HEK293T (cell line): ENCODE data around the gene TARS2.

Experiments
- CTCF ChIA-PET: fragments of 350-600 bp; formaldehyde crosslinking; extraction: SDS; loops from one replicate; lab custom pipeline; 2021; ENCODE audit warnings: antibody characterized with exemption, inconsistent platforms; lab: Yijun Ruan, JAX
- POLR2A ChIA-PET: fragments of 350-600 bp; formaldehyde crosslinking; extraction: SDS; loops from one replicate; lab custom pipeline; 2020; ENCODE audit warnings: antibody characterized with exemption, inconsistent platforms; lab: Yijun Ruan, JAX
- DNase-seq: peaks from one replicate; pipeline ENCODE4 v3.0.0; 2012; ENCODE audit warnings: mixed read lengths; ENCODE audit errors: extremely low spot score
- ARNT ChIP-seq: fragments of 450-650 bp; IDR thresholded peaks from 2 replicates; pipeline ENCODE4 v1.6.1; 2017; ENCODE audit warnings: mild to moderate bottlenecking
- BHLHE40 ChIP-seq: fragments of 450-650 bp; IDR thresholded peaks from 2 replicates; pipeline ENCODE4 v1.6.1; 2016; ENCODE audit warnings: mild to moderate bottlenecking, moderate library complexity, borderline replicate concordance
- CTBP1 ChIP-seq: fragments of 450-650 bp; IDR thresholded peaks from 2 replicates; pipeline ENCODE4 v1.6.1; 2016; ENCODE audit warnings: borderline replicate concordance
- ELF4 ChIP-seq: fragments of 450-650 bp; IDR thresholded peaks from 2 replicates; pipeline ENCODE4 v1.6.1; 2017; ENCODE audit warnings: antibody characterized with exemption
- FOXA1 ChIP-seq: fragments of 450-650 bp; IDR thresholded peaks from 2 replicates; pipeline ENCODE4 v1.6.1; 2016; ENCODE audit warnings: mild to moderate bottlenecking
- FOXK2 ChIP-seq: fragments of 450-650 bp; IDR thresholded peaks from 2 replicates; pipeline ENCODE4 v1.6.1; 2016; ENCODE audit warnings: mild to moderate bottlenecking
- FOXM1 ChIP-seq: fragments of 450-650 bp; IDR thresholded peaks from 2 replicates; pipeline ENCODE4 v1.6.1; 2017; ENCODE audit warnings: mild to moderate bottlenecking, borderline replicate concordance
- HDGF ChIP-seq: fragments of 450-650 bp; IDR thresholded peaks from 2 replicates; pipeline ENCODE4 v1.6.1; 2017; ENCODE audit warnings: antibody characterized with exemption, borderline replicate concordance
- L3MBTL2 ChIP-seq: fragments of 450-650 bp; conservative IDR thresholded peaks from 2 replicates; pipeline ENCODE4 v1.6.1; 2016; ENCODE audit warnings: mild to moderate bottlenecking
- LEF1 ChIP-seq: fragments of 450-650 bp; IDR thresholded peaks from 2 replicates; pipeline ENCODE4 v1.6.1; 2017; ENCODE audit warnings: mild to moderate bottlenecking, borderline replicate concordance
- NFRKB ChIP-seq: fragments of 450-650 bp; IDR thresholded peaks from 2 replicates; pipeline ENCODE4 v1.6.1; 2016; ENCODE audit warnings: mild to moderate bottlenecking, moderate library complexity
- PKNOX1 ChIP-seq: fragments of 450-650 bp; IDR thresholded peaks from 2 replicates; pipeline ENCODE4 v1.6.1; 2016
- SP1 ChIP-seq: fragments of 450-650 bp; IDR thresholded peaks from 2 replicates; pipeline ENCODE4 v1.6.1; 2017
- SUZ12 ChIP-seq: fragments of 450-650 bp; IDR thresholded peaks from 2 replicates; pipeline ENCODE4 v1.6.1; 2016; ENCODE audit warnings: mild to moderate bottlenecking
- TARDBP ChIP-seq: fragments of 450-650 bp; IDR thresholded peaks from 2 replicates; pipeline ENCODE4 v1.6.1; 2016
- ZNF384 ChIP-seq: fragments of 450-650 bp; IDR thresholded peaks from 2 replicates; pipeline ENCODE4 v1.6.1; 2016

Gene TARS2

GRCh38 chr1:150554086-150554452, 66.8 kb downstream of the TARS2 start:
- TF ChIP-seq L3MBTL2 = no peak
- TF ChIP-seq HDGF = no peak
- TF ChIP-seq FOXK2 = no peak
- no peak for TF ChIP-seq FOXA1
- no peak for TF ChIP-seq ZNF384
- no peak for TF ChIP-seq FOXM1
- TF ChIP-seq PKNOX1 = no peak
- TF ChIP-seq ARNT = no peak
- TF ChIP-seq ELF4 = no peak
- TF ChIP-seq BHLHE40 = no peak
- TF ChIP-seq TARDBP = no peak
- no peak for TF ChIP-seq LEF1
- no peak for TF ChIP-seq CTBP1
- no peak for TF ChIP-seq SUZ12
- no peak for TF ChIP-seq SP1
- TF ChIP-seq NFRKB = no peak
- DNase-seq = no peak
- CTCF ChIA-PET = interaction anchor here (0.5 kb wide), 1 partner anchor 21 kb away, joined by 6 read pairs; no protein-coding TSS in a partner anchor
- POLR2A ChIA-PET = interaction anchor here (0.9 to 1.0 kb wide), 2 partner anchors 9 to 26 kb away, joined by 3 read pairs; partner anchors contain the start of gene MCL1

- no peak for DNase-seq
- TF ChIP-seq ARNT (no peak), FOXK2 (no peak), CTBP1 (no peak), L3MBTL2 (no peak), FOXA1 (no peak), NFRKB (no peak), LEF1 (no peak), FOXM1 (no peak), SUZ12 (no peak), SP1 (no peak)
- ChIA-PET POLR2A (interaction anchor here (1.8 kb wide), 1 partner anchor 24 kb away, joined by 5 read pairs; the partner anchor contains the start of gene MCL1), CTCF (no interaction called here)
These were observed 68.2 kb downstream of the TARS2 start for GRCh38 chr1:150555198-150555970.

- TF ChIP-seq ELF4 (no peak), FOXK2 (no peak), L3MBTL2 (no peak), BHLHE40 (no peak), NFRKB (no peak), CTBP1 (no peak), SUZ12 (no peak), ZNF384 (no peak)
- DNase-seq = no peak
- CTCF ChIA-PET = interaction anchor here (0.6 kb wide), 1 partner anchor 28 kb away, joined by 3 read pairs; no protein-coding TSS in a partner anchor
- POLR2A ChIA-PET = interaction anchor here (1.3 to 1.8 kb wide), 2 partner anchors 22 to 23 kb away, joined by 5 read pairs; partner anchors contain the start of gene MCL1
These were observed 69.0 kb downstream of the TARS2 start for GRCh38 chr1:150555971-150556865.

GRCh38 chr1:150557065-150557600, 69.9 kb downstream of the TARS2 start:
- no peak for DNase-seq
- POLR2A ChIA-PET = interaction anchor here (1.3 to 11.7 kb wide), 3 partner anchors 21 to 23 kb away, joined by 5 to 260 read pairs (median 5); partner anchors contain the start of gene MCL1
- CTCF ChIA-PET = no interaction called here
- TF ChIP-seq SP1 = no peak
- TF ChIP-seq BHLHE40 = no peak
- TF ChIP-seq TARDBP = no peak
- no peak for TF ChIP-seq SUZ12
- no peak for TF ChIP-seq ELF4
- no peak for TF ChIP-seq FOXA1
